GM19238 (cell line): ENCODE results near the gene MRPS22.

Experiments used
- DNase-seq: peaks from one replicate; pipeline ENCODE4 v3.0.0; 2011; ENCODE audit warnings: low spot score; ENCODE audit not compliant: insufficient read length

The MRPS22 gene

GRCh38 chr3:139343895-139344856, at the start of gene MRPS22:
Gene MRPS22 (plus strand): TSS chr3:139344020. CDS start chr3:139344027, 7 bp downstream.
- DNase-seq, result peak; percentile 84

- DNase-seq, result no peak
Measured at GRCh38 chr3:139295040-139295439, 48.8 kb upstream of the MRPS22 start.

- no peak for DNase-seq
Measured at GRCh38 chr3:139296141-139296718, 47.6 kb upstream of the MRPS22 start.

- DNase-seq, result no peak
Measured at GRCh38 chr3:139297588-139298311, 46.1 kb upstream of the MRPS22 start.

GRCh38 chr3:139299261-139300132, 44.3 kb upstream of the MRPS22 start:
- no peak for DNase-seq

- DNase-seq, result no peak
Measured at GRCh38 chr3:139300416-139300815, 43.4 kb upstream of the MRPS22 start.

GRCh38 chr3:139301183-139301582, 42.6 kb upstream of the MRPS22 start:
- DNase-seq, result no peak

GRCh38 chr3:139301654-139302053, 42.2 kb upstream of the MRPS22 start:
- DNase-seq, result no peak

GRCh38 chr3:139302084-139302800, 41.6 kb upstream of the MRPS22 start:
- no peak for DNase-seq

- DNase-seq, result no peak
Measured at GRCh38 chr3:139302801-139303113, 41.1 kb upstream of the MRPS22 start.

- DNase-seq, result no peak
Measured at GRCh38 chr3:139303216-139303615, 40.6 kb upstream of the MRPS22 start.

GRCh38 chr3:139304383-139304782, 39.4 kb upstream of the MRPS22 start:
- no peak for DNase-seq

- no peak for DNase-seq
Measured at GRCh38 chr3:139306078-139306477, 37.7 kb upstream of the MRPS22 start.

GRCh38 chr3:139307072-139307491, 36.7 kb upstream of the MRPS22 start:
- DNase-seq, result no peak

- DNase-seq, result no peak
Measured at GRCh38 chr3:139307601-139308555, 35.9 kb upstream of the MRPS22 start.

- DNase-seq, result no peak
Measured at GRCh38 chr3:139308560-139308959, 35.3 kb upstream of the MRPS22 start.

GRCh38 chr3:139309061-139309591, 34.7 kb upstream of the MRPS22 start:
- DNase-seq, result no peak

- no peak for DNase-seq
Measured at GRCh38 chr3:139309880-139310279, 33.9 kb upstream of the MRPS22 start.

GRCh38 chr3:139310474-139310933, 33.3 kb upstream of the MRPS22 start:
- DNase-seq, result no peak
